Naive B cell (primary cell): ENCODE results near the gene DNAJC16. TPM values are rescaled to one million over a fixed set of nuclear protein-coding genes. Genes with fewer than 3 reads are reported as not detected.

Experiments
- ATAC-seq, 2 donors: fragments of 150-1000 bp; cut with Tn5 transposase; 2 replicates each; pipeline ENCODE4 v1.10.0; 2021; ENCODE audit warnings: low read depth in 2 of 2, mild to moderate bottlenecking in 2 of 2, moderate library complexity in 2 of 2
- DNase-seq: peaks from one replicate; pipeline ENCODE4 v3.0.0; 2022
- H3K27ac Mint-ChIP-seq, 6 donors: one replicate each; pipeline ENCODE4 v1.8.0; 2020 to 2022; ENCODE audit warnings: mild to moderate bottlenecking in 6 of 6, mixed read lengths in 6 of 6, moderate library complexity in 5 of 6, inconsistent platforms in 2 of 6
- H3K27me3 Mint-ChIP-seq, 3 donors: one replicate each; pipeline ENCODE4 v1.8.0; 2021 to 2022; ENCODE audit warnings: mixed read lengths in 3 of 3, mild to moderate bottlenecking in 1 of 3
- H3K36me3 Mint-ChIP-seq, 2 donors: one replicate each; pipeline ENCODE4 v1.8.0; 2020 to 2022; ENCODE audit warnings: mixed read lengths in 2 of 2, inconsistent platforms in 1 of 2, mild to moderate bottlenecking in 1 of 2
- H3K4me1 Mint-ChIP-seq, 3 donors: one replicate each; pipeline ENCODE4 v1.8.0; 2020 to 2022; ENCODE audit warnings: mixed read lengths in 3 of 3, inconsistent platforms in 1 of 3, mild to moderate bottlenecking in 1 of 3, moderate library complexity in 1 of 3
- H3K4me3 Mint-ChIP-seq, 8 donors: one replicate each; pipeline ENCODE4 v1.8.0; 2020 to 2022; ENCODE audit warnings: mild to moderate bottlenecking in 8 of 8, mixed read lengths in 8 of 8, moderate library complexity in 8 of 8, inconsistent platforms in 2 of 8
- H3K9me3 Mint-ChIP-seq, 7 donors: one replicate each; pipeline ENCODE4 v1.8.0; 2020 to 2022; ENCODE audit warnings: mixed read lengths in 7 of 7, mild to moderate bottlenecking in 5 of 7, inconsistent platforms in 2 of 7, moderate library complexity in 1 of 7
- polyA plus RNA-seq, 6 donors: library from polyadenylated mRNA; unstranded; fragments of 300-500 nt; fragmentation: Illumina TruSeq; gene quantifications; one replicate each; pipeline ENCODE4 v1.2.3, GENCODE V29; 2021; ENCODE audit warnings: low read depth in 6 of 6

Gene DNAJC16
- polyA plus RNA-seq, 6 donors from 2014 or later = 8.5 to 15.4 (median 14.4) TPM

GRCh38 chr1:15618077-15618654 is 91.5 kb downstream of the DNAJC16 start:
- peaks cover 28 to 51% (median 49%) of the 10 kb centered on the region in 3 donors for H3K4me1 Mint-ChIP-seq
- ATAC-seq = peak; percentile 38 to 39
- peak overlapping the region; percentile 91 to 97 (median 94) for H3K4me3 Mint-ChIP-seq
- H3K27ac Mint-ChIP-seq = peak overlapping the region; percentile 95 to 97 (median 96)
- H3K36me3 Mint-ChIP-seq = no peaks in the 10 kb centered on the region
- DNase-seq = peak; percentile 61
- H3K9me3 Mint-ChIP-seq = no peaks in the 10 kb centered on the region
- no peaks in the 10 kb centered on the region for H3K27me3 Mint-ChIP-seq

- DNase-seq = no peak
- Mint-ChIP-seq H3K4me3 (peak overlapping the region; percentile 91 to 97 (median 94)), H3K27me3 (no peaks in the 10 kb centered on the region), H3K9me3 (no peaks in the 10 kb centered on the region), H3K4me1 (peaks cover 28 to 52% (median 50%) of the 10 kb centered on the region in 3 donors), H3K27ac (peak overlapping the region; percentile 95 to 97 (median 96)), H3K36me3 (no peaks in the 10 kb centered on the region)
- ATAC-seq = no peak
Observed at GRCh38 chr1:15618655-15619525, 92.2 kb downstream of the DNAJC16 start.

GRCh38 chr1:15620155-15620545 is 93.5 kb downstream of the DNAJC16 start:
- no peaks in the 10 kb centered on the region for H3K27me3 Mint-ChIP-seq
- DNase-seq (no peak), ATAC-seq (no peak)
- peaks cover 32 to 62% (median 56%) of the 10 kb centered on the region in 3 donors for H3K4me1 Mint-ChIP-seq
- H3K36me3 Mint-ChIP-seq = no peaks in the 10 kb centered on the region
- H3K9me3 Mint-ChIP-seq = no peaks in the 10 kb centered on the region
- H3K4me3 Mint-ChIP-seq = peak overlapping the region in 6 of 8 donors; percentile 2 to 84 (median 50)
- peak overlapping the region in 5 of 6 donors; percentile 34 to 97 (median 75) for H3K27ac Mint-ChIP-seq

- peak overlapping the region in 2 of 6 donors; percentile 70 to 95 for H3K27ac Mint-ChIP-seq
- no peaks in the 10 kb centered on the region for H3K9me3 Mint-ChIP-seq
- H3K27me3 Mint-ChIP-seq = no peaks in the 10 kb centered on the region
- H3K4me1 Mint-ChIP-seq = peaks cover 35 to 70% (median 62%) of the 10 kb centered on the region in 3 donors
- ATAC-seq (no peak), DNase-seq (no peak)
- H3K4me3 Mint-ChIP-seq = peak overlapping the region in 1 of 8 donors; percentile 84
- H3K36me3 Mint-ChIP-seq = no peaks in the 10 kb centered on the region
Observed at GRCh38 chr1:15620902-15621682, 94.4 kb downstream of the DNAJC16 start.

GRCh38 chr1:15621975-15622374 is 95.3 kb downstream of the DNAJC16 start:
- no peak for DNase-seq
- Mint-ChIP-seq H3K4me1 (peaks cover 35 to 69% (median 59%) of the 10 kb centered on the region in 3 donors), H3K27ac (peak overlapping the region in 2 of 6 donors; percentile 54 to 60), H3K9me3 (no peaks in the 10 kb centered on the region), H3K27me3 (no peaks in the 10 kb centered on the region), H3K4me3 (peak overlapping the region in 1 of 8 donors; percentile 8), H3K36me3 (no peaks in the 10 kb centered on the region)
- no peak for ATAC-seq

- no peaks in the 10 kb centered on the region for H3K9me3 Mint-ChIP-seq
- no peak overlapping the region for H3K4me3 Mint-ChIP-seq
- H3K27me3 Mint-ChIP-seq = no peaks in the 10 kb centered on the region
- ATAC-seq = no peak
- no peak for DNase-seq
- peaks cover 39 to 75% (median 66%) of the 10 kb centered on the region in 3 donors for H3K4me1 Mint-ChIP-seq
- no peaks in the 10 kb centered on the region for H3K36me3 Mint-ChIP-seq
- peak overlapping the region in 5 of 6 donors; percentile 33 to 77 (median 44) for H3K27ac Mint-ChIP-seq
Observed at GRCh38 chr1:15622712-15623373, 96.2 kb downstream of the DNAJC16 start.

- Mint-ChIP-seq H3K27me3 (no peaks in the 10 kb centered on the region), H3K27ac (no peak overlapping the region), H3K36me3 (no peaks in the 10 kb centered on the region), H3K4me1 (peaks cover 36 to 76% (median 63%) of the 10 kb centered on the region in 3 donors), H3K4me3 (no peak overlapping the region), H3K9me3 (no peaks in the 10 kb centered on the region)
- DNase-seq (no peak), ATAC-seq (no peak)
Observed at GRCh38 chr1:15623435-15623834, 96.8 kb downstream of the DNAJC16 start.

GRCh38 chr1:15624133-15624714 is 97.6 kb downstream of the DNAJC16 start:
- Mint-ChIP-seq H3K9me3 (no peaks in the 10 kb centered on the region), H3K27me3 (no peaks in the 10 kb centered on the region), H3K27ac (peak overlapping the region in 2 of 6 donors; percentile 54 to 58), H3K4me3 (no peak overlapping the region), H3K4me1 (peaks cover 31 to 68% (median 59%) of the 10 kb centered on the region in 3 donors), H3K36me3 (no peaks in the 10 kb centered on the region)
- DNase-seq (no peak), ATAC-seq (no peak)

GRCh38 chr1:15625056-15625917 is 98.6 kb downstream of the DNAJC16 start:
- H3K27ac Mint-ChIP-seq = peak overlapping the region in 1 of 6 donors; percentile 55
- H3K4me1 Mint-ChIP-seq = peaks cover 29 to 62% (median 55%) of the 10 kb centered on the region in 3 donors
- no peaks in the 10 kb centered on the region for H3K9me3 Mint-ChIP-seq
- no peaks in the 10 kb centered on the region for H3K27me3 Mint-ChIP-seq
- H3K36me3 Mint-ChIP-seq = peaks cover 0 to 4% of the 10 kb centered on the region in 2 donors
- ATAC-seq (no peak), DNase-seq (no peak)
- H3K4me3 Mint-ChIP-seq = no peak overlapping the region
